ENCODE data around the gene MTMR10. TPM values are rescaled to one million over a fixed set of nuclear protein-coding genes. Genes with fewer than 3 reads are reported as not detected.
A peak's percentile ranks its signal among the peaks of the same experiment; 100 is the strongest.

MTMR10 gene
- total and polyA plus RNA-seq, 11 donors, result 8.6 to 38.9 (median 27.7) TPM

DNA sequence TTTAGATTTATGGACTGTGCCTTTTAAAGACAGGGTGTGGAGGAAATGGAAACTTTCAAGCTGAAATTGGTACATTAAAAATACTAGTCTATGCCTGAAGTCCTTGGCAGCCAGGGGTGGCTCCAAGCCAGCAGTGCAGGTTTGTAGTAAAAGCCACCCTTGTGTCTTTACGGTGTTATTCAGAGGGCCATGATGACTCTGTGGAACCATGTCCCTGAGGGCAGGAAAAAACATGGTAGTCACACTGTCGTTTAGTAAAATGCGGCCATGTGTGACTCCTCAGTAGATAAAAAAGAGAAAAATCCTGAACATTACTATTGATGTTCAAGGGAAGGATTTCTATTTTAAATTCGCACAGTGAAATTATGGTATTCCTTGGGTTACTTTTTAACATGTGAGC lies 85.1 kb downstream of the MTMR10 start:
- intact Hi-C loops (cut with DNase I), result loop anchor here in 1 of 10 donors (5.0 kb wide), 3 partner anchors 51 to 221 kb away; no protein-coding TSS in a partner anchor
- Histone ChIP-seq H3K27ac (no peak overlapping the region), H3K27me3 (no peaks in the 10 kb centered on the region), H3K4me3 (no peak overlapping the region), H3K36me3 (peaks cover 0 to 36% (median 30%) of the 10 kb centered on the region in 9 donors), H3K9me3 (no peaks in the 10 kb centered on the region), H3K4me1 (peaks cover 0 to 33% (median 14%) of the 10 kb centered on the region in 12 donors)
- DNase-seq, result no peak
- 74 to 82% (median 76%) methylated on average over 4 of the region's 4 CpGs for WGBS, 4 donors
- ATAC-seq, result no peak
- TF ChIP-seq POLR2A (IDR thresholded peaks at IDR 0.05), result no peak
- TF ChIP-seq, protein P1, sequence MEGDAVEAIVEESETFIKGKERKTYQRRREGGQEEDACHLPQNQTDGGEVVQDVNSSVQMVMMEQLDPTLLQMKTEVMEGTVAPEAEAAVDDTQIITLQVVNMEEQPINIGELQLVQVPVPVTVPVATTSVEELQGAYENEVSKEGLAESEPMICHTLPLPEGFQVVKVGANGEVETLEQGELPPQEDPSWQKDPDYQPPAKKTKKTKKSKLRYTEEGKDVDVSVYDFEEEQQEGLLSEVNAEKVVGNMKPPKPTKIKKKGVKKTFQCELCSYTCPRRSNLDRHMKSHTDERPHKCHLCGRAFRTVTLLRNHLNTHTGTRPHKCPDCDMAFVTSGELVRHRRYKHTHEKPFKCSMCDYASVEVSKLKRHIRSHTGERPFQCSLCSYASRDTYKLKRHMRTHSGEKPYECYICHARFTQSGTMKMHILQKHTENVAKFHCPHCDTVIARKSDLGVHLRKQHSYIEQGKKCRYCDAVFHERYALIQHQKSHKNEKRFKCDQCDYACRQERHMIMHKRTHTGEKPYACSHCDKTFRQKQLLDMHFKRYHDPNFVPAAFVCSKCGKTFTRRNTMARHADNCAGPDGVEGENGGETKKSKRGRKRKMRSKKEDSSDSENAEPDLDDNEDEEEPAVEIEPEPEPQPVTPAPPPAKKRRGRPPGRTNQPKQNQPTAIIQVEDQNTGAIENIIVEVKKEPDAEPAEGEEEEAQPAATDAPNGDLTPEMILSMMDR (IDR thresholded peaks at IDR 0.05), result no peak

DNA sequence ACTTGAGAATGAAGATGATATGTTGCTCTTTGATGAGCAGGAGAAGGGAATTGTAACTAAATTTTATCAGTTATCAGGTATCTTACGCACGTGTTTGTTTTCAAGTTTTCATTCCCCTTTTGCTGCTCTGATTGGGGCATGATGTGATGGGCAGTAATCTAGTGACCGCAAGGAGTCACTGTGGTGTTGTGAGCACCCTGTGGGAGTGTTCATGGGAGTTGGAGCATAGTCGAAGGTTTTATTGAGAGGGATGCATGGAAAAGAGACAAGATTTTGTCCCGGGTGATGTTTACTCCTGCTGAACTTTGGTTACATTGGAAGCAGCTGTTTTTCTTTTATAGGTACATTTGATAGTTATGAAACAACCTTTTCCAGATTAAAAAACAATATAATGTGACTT lies 85.6 kb downstream of the MTMR10 start:
- Histone ChIP-seq H3K9me3 (no peaks in the 10 kb centered on the region), H3K27me3 (no peaks in the 10 kb centered on the region), H3K27ac (no peak overlapping the region), H3K4me3 (no peak overlapping the region), H3K4me1 (peaks cover 0 to 33% (median 14%) of the 10 kb centered on the region in 12 donors), H3K36me3 (peaks cover 0 to 31% (median 25%) of the 10 kb centered on the region in 9 donors)
- DNase-seq (no peak), ATAC-seq (no peak)
- TF ChIP-seq POLR2A (IDR thresholded peaks at IDR 0.05), result no peak
- TF ChIP-seq, protein P1 (IDR thresholded peaks at IDR 0.05), result peak in 3 of 12 donors; percentile 8 to 36 (median 8)
- 71 to 81% (median 75%) methylated on average over 5 of the region's 5 CpGs for WGBS, 4 donors
- intact Hi-C loops (cut with DNase I), result loop anchor here in 1 of 10 donors (5.0 kb wide), 3 partner anchors 51 to 221 kb away; no protein-coding TSS in a partner anchor

DNA sequence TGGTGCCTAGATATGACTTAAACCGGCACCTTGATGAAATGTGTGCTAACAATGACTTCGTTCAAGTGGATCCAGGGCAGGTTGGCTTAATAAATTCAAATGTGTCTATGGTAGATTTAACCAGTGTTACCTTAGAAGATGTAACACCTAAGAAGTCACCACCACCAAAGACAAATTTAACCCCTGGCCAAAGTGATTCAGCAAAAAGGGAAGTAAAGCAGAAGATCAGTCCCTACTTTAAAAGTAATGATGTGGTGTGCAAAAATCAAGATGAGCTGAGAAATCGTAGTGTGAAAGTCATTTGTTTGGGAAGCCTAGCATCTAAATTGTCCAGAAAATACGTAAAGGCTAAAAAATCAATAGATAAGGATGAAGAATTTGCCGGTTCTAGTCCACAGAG lies 86.6 kb downstream of the MTMR10 start:
- TF ChIP-seq, protein P1 (IDR thresholded peaks at IDR 0.05), result no peak
- TF ChIP-seq POLR2A (IDR thresholded peaks at IDR 0.05), result no peak
- intact Hi-C loops (cut with DNase I), result loop anchor here in 3 of 10 donors (5.0 kb wide), 5 partner anchors 52 to 227 kb away; partner anchors contain the start of gene MTMR10 (in 1 of the 3)
- no peak for DNase-seq
- no peaks in the 10 kb centered on the region for H3K27me3 ChIP-seq
- H3K4me1 ChIP-seq, result peaks cover 0 to 33% (median 14%) of the 10 kb centered on the region in 12 donors
- H3K27ac ChIP-seq, result peak overlapping the region in 1 of 12 donors; percentile 83
- no peak for ATAC-seq
- 91 to 94% (median 92%) methylated on average over 5 of the region's 5 CpGs for WGBS, 4 donors
- peak overlapping the region in 5 of 12 donors; percentile 68 to 94 (median 74) for H3K4me3 ChIP-seq
- no peaks in the 10 kb centered on the region for H3K9me3 ChIP-seq
- H3K36me3 ChIP-seq, result peaks cover 0 to 21% (median 16%) of the 10 kb centered on the region in 9 donors

DNA sequence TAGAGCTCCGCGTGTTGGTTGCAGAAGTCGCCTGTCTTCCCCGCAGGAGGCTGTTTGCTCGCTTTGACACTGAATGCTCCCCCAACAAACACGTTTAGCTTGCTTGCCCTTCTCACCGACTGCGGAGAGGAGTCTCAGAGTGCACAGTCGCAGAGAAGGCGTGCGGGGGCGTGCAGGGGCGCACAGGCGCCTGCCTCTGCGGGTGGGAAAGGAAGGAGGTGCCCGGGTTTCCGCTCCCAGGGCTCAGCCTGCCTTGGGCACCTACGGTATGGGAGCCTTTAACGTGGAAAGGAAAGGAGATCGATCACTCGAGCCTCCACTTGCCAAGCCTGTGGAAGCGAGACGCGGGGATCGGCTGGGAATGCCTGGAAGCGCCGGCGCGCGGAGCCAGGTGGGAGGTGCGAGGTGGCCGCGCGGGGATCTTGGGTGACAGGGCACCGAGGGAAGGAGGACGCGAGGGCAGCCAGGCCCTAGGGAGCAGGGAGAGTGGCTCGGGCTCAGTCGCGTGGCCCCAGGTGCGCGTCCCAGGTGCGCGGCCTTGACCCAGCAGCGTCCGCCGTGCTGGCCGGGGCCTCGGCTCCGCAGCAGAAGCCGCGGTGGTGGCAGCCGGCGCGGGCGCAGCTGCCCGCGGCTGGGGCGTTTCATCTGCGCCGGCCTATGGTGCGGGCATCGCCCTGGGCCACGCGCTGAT lies 87.8 kb downstream of the MTMR10 start, which contains the start of gene FAN1:
TSS of gene FAN1 (plus strand) at position 419 of the 691 bp plus-strand sequence. CDS start 749 bp downstream, outside the sequence.
- Histone ChIP-seq H3K36me3 (peaks cover 0 to 9% (median 7%) of the 10 kb centered on the region in 9 donors), H3K9me3 (no peaks in the 10 kb centered on the region), H3K4me1 (peaks cover 0 to 33% (median 14%) of the 10 kb centered on the region in 12 donors), H3K4me3 (peak within 1 kb of the TSS; percentile 57 to 94 (median 70)), H3K27me3 (no peaks in the 10 kb centered on the region), H3K27ac (peak within 1 kb of the TSS; percentile 4 to 89 (median 78))
- DNase-seq, result peak; percentile 83 to 92 (median 89)
- peak in 1 of 2 donors; percentile 55 for TF ChIP-seq POLR2A (IDR thresholded peaks at IDR 0.05)
- TF ChIP-seq, protein P1 (IDR thresholded peaks at IDR 0.05), result peak in 2 of 12 donors; percentile 7 to 15
- 0 to 1% (median 0%) methylated on average over 39 to 65 of the region's 65 CpGs for WGBS, 4 donors
- intact Hi-C loops (cut with DNase I), result loop anchor here in 2 of 10 donors (5.0 kb wide), 3 partner anchors 89 to 229 kb away; partner anchors contain the start of gene MTMR10 (in 1 of the 2)
- ATAC-seq, result peak; percentile 97 to 100 (median 99)

Measured in heart left ventricle (tissue), 16 donors.